ENCODE data around the gene FFAR3. TPM values are rescaled to one million over a fixed set of nuclear protein-coding genes. Genes with fewer than 3 reads are reported as not detected.

FFAR3 gene
- total RNA-seq, 4 donors from 2014 or later = 0.44 to 4.3 (median 2.2) TPM

DNA sequence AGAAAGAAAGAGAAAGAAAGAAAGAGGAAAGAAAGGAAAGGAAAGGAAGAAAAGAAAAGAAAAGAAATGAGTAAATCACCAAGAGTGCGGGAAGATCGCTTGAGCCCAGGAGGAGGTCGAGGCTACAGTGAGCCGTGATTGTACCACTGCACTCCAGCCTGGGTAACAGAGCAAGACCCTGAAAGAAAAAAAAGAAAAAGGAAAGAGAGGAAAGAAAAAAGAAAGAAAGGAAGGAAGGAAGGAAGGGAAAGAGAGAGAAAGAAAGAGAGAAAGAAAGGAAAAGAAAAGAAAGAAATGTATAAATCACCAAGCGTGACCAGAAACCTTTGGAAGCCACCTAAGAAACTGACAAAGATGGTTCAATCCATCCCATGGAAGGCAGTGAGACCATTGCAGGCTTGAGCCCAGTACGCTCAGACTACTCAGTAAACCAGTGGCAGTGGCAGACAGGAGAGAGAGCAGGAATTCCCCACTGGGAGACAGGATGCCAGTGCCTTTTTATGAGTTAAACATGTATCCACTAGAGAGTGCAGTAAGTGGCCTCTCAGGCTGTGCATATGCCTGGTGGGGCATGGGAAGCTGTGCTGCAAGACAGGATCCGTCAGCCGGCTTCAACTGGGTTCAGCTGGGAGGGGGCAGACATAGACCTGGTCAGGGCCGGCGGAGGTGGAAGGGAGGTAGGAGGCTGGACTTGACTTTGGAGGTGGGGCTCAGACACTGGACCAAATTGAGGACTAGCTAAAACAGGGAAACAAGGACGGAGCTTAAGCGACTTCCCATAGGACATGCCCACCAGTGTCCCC, 17.4 kb downstream of the FFAR3 start:
- TF ChIP-seq, protein P1, sequence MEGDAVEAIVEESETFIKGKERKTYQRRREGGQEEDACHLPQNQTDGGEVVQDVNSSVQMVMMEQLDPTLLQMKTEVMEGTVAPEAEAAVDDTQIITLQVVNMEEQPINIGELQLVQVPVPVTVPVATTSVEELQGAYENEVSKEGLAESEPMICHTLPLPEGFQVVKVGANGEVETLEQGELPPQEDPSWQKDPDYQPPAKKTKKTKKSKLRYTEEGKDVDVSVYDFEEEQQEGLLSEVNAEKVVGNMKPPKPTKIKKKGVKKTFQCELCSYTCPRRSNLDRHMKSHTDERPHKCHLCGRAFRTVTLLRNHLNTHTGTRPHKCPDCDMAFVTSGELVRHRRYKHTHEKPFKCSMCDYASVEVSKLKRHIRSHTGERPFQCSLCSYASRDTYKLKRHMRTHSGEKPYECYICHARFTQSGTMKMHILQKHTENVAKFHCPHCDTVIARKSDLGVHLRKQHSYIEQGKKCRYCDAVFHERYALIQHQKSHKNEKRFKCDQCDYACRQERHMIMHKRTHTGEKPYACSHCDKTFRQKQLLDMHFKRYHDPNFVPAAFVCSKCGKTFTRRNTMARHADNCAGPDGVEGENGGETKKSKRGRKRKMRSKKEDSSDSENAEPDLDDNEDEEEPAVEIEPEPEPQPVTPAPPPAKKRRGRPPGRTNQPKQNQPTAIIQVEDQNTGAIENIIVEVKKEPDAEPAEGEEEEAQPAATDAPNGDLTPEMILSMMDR (IDR thresholded peaks at IDR 0.05; ENCODE audit: low read depth) = no peak

DNA sequence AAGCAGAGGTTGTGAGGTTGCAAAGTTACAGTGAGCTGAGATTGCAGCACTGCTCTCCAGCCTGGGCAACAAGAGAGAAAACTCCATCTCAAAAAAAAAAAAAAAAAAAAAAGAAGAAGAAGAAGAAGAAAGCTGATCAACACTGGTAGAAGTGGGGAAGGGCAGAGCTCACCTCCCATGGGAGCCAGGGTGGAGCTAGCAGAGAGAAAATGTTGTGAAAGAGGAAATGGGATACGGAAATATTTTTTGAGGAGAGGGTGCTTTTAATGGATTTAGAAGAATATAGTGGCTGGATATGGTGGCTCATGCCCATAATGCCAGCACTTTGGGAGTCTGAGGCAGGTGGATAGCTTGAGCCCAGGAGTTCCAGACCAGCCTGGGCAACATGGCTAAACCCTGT, 19.4 kb downstream of the FFAR3 start:
- TF ChIP-seq, protein P1 (IDR thresholded peaks at IDR 0.05; ENCODE audit: low read depth) = no peak

DNA sequence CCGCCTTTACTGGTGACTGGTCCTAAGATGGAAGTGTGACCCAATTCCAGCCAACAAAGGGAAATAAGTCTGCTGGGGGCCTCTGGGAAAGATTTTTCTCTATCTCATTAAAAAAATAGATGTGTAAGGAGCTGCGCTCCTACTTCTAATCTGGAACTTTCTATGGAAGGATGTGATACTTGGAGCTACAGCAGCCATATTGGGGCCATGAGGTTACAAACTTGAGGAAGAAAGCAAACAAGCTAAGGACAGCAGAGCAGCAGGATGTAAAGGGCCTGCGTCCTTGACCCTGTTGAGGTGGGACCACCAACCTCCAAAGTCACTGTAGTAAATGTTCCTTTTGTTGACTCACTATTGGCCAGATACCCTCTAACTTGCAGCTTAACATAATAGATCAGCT, 20.1 kb downstream of the FFAR3 start:
- TF ChIP-seq, protein P1 (IDR thresholded peaks at IDR 0.05; ENCODE audit: low read depth) = no peak

DNA sequence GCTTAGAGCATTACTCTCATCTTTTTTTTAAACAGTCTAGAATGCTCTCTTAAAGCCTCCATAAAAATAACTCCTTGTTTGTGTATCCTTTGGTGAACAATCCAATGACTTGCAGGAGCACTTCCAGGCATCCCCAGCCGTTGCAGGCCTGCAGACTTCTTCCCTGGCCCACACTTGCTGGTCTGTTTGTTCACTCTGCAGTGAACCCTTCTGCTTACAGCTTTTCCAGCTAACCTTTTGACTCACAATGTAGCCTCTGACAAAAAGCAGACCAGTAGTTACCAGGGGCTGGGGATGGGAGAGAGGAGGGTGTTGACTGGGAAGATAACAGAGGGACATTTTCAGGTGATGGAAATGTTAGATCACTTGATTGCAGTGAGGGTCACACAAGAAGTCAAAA, 21.7 kb downstream of the FFAR3 start:
- TF ChIP-seq, protein P1 (IDR thresholded peaks at IDR 0.05; ENCODE audit: low read depth) = no peak

DNA sequence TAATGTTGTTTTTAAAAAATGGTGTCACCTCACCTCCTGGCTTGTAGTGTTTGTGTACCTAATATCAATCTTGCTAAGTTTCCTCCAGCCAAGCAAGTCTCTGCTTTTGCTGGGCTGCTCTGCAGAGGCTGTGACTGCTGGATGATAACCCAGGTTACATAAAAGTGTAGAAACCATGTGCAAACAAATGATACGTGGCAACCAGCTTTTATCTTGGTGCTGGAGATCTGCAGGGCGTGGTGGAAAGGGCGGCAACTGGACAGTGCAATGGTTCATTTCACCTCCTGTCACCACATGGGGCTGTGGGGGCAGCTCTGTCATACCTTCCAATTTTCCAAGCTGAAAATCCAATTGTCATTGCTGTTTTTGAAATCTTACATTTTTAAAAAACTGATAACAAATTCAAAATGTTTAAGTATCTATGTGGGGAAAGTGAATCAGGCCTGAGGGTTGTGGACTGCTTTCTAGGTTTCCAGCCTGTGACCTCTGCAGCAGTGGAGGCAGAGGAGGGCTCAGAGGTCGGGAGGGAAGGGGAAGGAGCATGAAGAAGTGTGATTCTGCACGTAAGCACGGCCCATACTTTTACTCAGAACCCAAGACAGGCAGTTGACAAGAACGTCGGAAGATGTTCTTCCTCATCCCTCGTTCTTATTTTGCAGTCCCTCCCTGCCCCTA, 22.3 kb downstream of the FFAR3 start:
- TF ChIP-seq, protein P1 (IDR thresholded peaks at IDR 0.05; ENCODE audit: low read depth) = no peak

DNA sequence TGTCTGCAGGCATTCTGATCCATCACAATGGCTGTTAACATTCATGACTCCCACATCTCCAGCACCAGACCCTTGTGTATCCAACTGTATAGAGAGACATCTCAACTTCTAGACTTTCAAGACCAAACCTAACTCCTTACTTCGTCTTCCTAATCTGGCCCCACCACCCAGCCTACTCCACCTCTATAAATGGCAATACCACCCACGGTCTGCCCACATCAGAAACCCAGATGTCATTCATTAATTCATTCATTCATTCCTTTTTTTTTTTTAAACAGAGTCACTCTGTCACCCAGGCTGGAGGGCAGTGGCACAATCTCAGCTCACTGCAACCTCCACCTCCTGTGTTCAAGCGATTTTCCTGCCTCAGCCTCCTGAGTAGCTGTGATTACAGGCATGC, 23.1 kb downstream of the FFAR3 start:
- TF ChIP-seq, protein P1 (IDR thresholded peaks at IDR 0.05; ENCODE audit: low read depth) = no peak

DNA sequence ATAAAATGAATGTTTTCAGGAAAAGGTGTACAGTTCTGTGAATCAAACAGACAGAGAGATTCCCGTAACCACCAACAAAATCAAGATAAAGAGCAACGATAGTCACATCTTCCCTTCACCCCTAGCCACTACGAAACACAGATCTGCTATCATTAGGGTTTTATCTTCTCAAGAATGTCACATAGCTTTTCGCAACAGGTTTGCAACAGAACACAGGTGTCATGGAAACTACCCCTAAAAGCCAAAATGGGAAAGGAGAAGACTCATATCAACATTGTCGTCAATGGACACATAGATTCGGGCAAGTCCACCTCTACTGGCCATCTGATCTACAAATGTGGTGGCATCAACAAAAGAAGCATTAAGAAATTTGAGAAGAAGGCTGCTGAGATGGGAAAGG, 23.7 kb downstream of the FFAR3 start:
- TF ChIP-seq, protein P1 (IDR thresholded peaks at IDR 0.05; ENCODE audit: low read depth) = no peak

All from subcutaneous adipose tissue (tissue), 4 donors.